Right lobe of liver (tissue), 6 donors: ENCODE results near the gene DCTN3. TPM values are rescaled to one million over a fixed set of nuclear protein-coding genes. Genes with fewer than 3 reads are reported as not detected.

ENCODE experiments used
- ATAC-seq, 4 donors: fragments of 200-7000 bp; cut with Tn5 transposase; one replicate each; pipeline ENCODE4 v1.9.1; 2020; ENCODE audit warnings: mild to moderate bottlenecking in 4 of 4, moderate library complexity in 4 of 4
- DNase-seq, 3 donors: peaks; one replicate each; pipeline ENCODE4 v3.0.0-alpha.2; 2020
- H3K27ac ChIP-seq, 3 donors: fragments of 200-600 bp; one replicate each; pipeline ENCODE4 v1.8.0; 2022
- H3K27me3 ChIP-seq, 2 donors: fragments of 200-600 bp; one replicate each; pipeline ENCODE4 v1.8.0; 2022
- H3K36me3 ChIP-seq, 4 donors: fragments of 200-600 bp; sonication (generic) in 1 of 4; one replicate each; pipeline versions ENCODE4 v1.5.1 to v1.8.0; 2017 to 2022; ENCODE audit warnings: control low read depth in 1 of 4
- H3K4me1 ChIP-seq, 4 donors: fragments of 200-600 bp; sonication (generic) in 1 of 4; one replicate each; pipeline versions ENCODE4 v1.5.1 to v1.8.0; 2017 to 2022; ENCODE audit warnings: control low read depth in 1 of 4
- H3K4me3 ChIP-seq, 3 donors: fragments of 200-600 bp; one replicate each; pipeline ENCODE4 v1.8.0; 2022
- H3K9me3 ChIP-seq, 4 donors: fragments of 200-600 bp; sonication (generic) in 1 of 4; one replicate each; pipeline versions ENCODE4 v1.5.1 to v1.8.0; 2017 to 2022; ENCODE audit warnings: control low read depth in 1 of 4
- CTCF ChIP-seq, 4 donors: fragments of 200-600 bp in 3 of 4; fragments of 450-650 bp in 1 of 4; IDR thresholded peaks; one replicate each; pipeline versions ENCODE4 v1.5.1 to v1.8.0; 2016 to 2022; ENCODE audit warnings: antibody characterized with exemption in 4 of 4, mild to moderate bottlenecking in 2 of 4
- POLR2A ChIP-seq: fragments of 450-650 bp; IDR thresholded peaks from one replicate; pipeline ENCODE4 v1.6.1; 2017; ENCODE audit warnings: antibody characterized with exemption, mild to moderate bottlenecking
- WGBS: methylation state at CpG from one replicate; pipeline ENCODE4 v1.1.6; 2018; ENCODE audit warnings: low coverage, low lambda C conversion rate; ENCODE audit not compliant: insufficient coverage; ENCODE audit errors: missing lambda C conversion rate; 5-methylcytosine and 5-hydroxymethylcytosine counted together
- intact Hi-C, 2 donors: fragments of 100-400 bp; cut with DNase I; formaldehyde crosslinking; loops; one replicate each; pipeline versions ENCODE4 v1.11.2 to v1.14.1; 2022
- long read RNA-seq: library from polyadenylated mRNA; unstranded; transcript quantifications from one replicate; pipeline ENCODE4 v2.0.0, GENCODE V29; 2019
- total RNA-seq, 6 experiments: library from RNA; depleted of rRNA in 2 of 6; stranded (reverse); fragments of >200 nt in 2 of 6; fragmentation: NEBNext Ultra II Directional in 3 of 6; extraction: Animal tissue kit (Norgen Biotek cat#: 25700) in 3 of 6; gene quantifications; one replicate each; pipeline versions ENCODE4 v1.1.0 to v1.2.4, GENCODE V29; 2016 to 2023
- donor health status: DM: no; HTN: yes; CAD: no.
- donor health status: DM: no; HTN: no; CAD: no.
- donor health status: DM: no; HTN: no; CAD: no.
- donor health status: DM: no; HTN: yes; CAD: no.
- donor health status: DM: no; HTN: yes; CAD: no.

DCTN3 gene
- 10 to 100 TPM; 26.4 to 36.8 (median 32.7) TPM for total RNA-seq
- long read RNA-seq, transcript DCTN3-201 (7 exons, 808 nt), result major isoform, 12 of 14 reads
- long read RNA-seq, partial matches to known transcripts, result 0 of 14 reads
- long read RNA-seq, other reads (novel, unspliced or antisense), result 2 of 14 reads

GRCh38 chr9:34620061-34620994, at the start of gene DCTN3:
DCTN3 (minus strand) TSS chr9:34620495; CDS start chr9:34620464, 31 bp downstream.
- intact Hi-C loops, result no loop called here
- peaks cover 0 to 9% (median 3%) of the 10 kb centered on the region in 4 donors for H3K4me1 ChIP-seq
- H3K27ac ChIP-seq, result peak within 1 kb of the TSS in 2 of 3 donors; percentile 30 to 35
- TF ChIP-seq CTCF (IDR thresholded peaks at IDR 0.05) (no peak), POLR2A (peak; percentile 52)
- DNase-seq, result peak; percentile 89 to 95 (median 94)
- H3K36me3 ChIP-seq, result peaks cover 0 to 27% (median 5%) of the 10 kb centered on the region in 4 donors
- no peaks in the 10 kb centered on the region for H3K9me3 ChIP-seq
- peak within 1 kb of the TSS; percentile 86 to 97 (median 87) for H3K4me3 ChIP-seq
- 7% methylated on average over 26 of the region's 43 CpGs for WGBS
- ATAC-seq, result peak; percentile 97 to 100 (median 100)
- H3K27me3 ChIP-seq, result no peaks in the 10 kb centered on the region

- peak; percentile 83 for TF ChIP-seq POLR2A
- no peak for TF ChIP-seq CTCF (IDR thresholded peaks at IDR 0.05)
- H3K27ac ChIP-seq, result peak overlapping the region; percentile 87 to 93 (median 89)
- DNase-seq (peak; percentile 97 to 98 (median 97)), ATAC-seq (peak; percentile 86 to 93 (median 88))
- peak overlapping the region; percentile 71 to 85 (median 72) for H3K4me3 ChIP-seq
- WGBS, result 0% methylated on average over 8 of the region's 55 CpGs
- intact Hi-C loops, result no loop called here
- H3K27me3 ChIP-seq, result no peaks in the 10 kb centered on the region
- peaks cover 0 to 11% (median 5%) of the 10 kb centered on the region in 4 donors for H3K4me1 ChIP-seq
- no peaks in the 10 kb centered on the region for H3K36me3 ChIP-seq
- no peaks in the 10 kb centered on the region for H3K9me3 ChIP-seq
Observed at GRCh38 chr9:34665381-34666250, 45.3 kb upstream of the DCTN3 start.

- 3% methylated on average over 7 of the region's 26 CpGs for WGBS
Observed at GRCh38 chr9:34665067-34665380, 44.7 kb upstream of the DCTN3 start.

More at GRCh38 chr9:34665067-34665380, 44.7 kb upstream of the DCTN3 start:
- DNase-seq (no peak), ATAC-seq (no peak)
- peaks cover 0 to 11% (median 5%) of the 10 kb centered on the region in 4 donors for H3K4me1 ChIP-seq
- H3K36me3 ChIP-seq, result no peaks in the 10 kb centered on the region
- peak overlapping the region; percentile 74 to 93 (median 89) for H3K27ac ChIP-seq
- peak overlapping the region; percentile 71 to 85 (median 72) for H3K4me3 ChIP-seq
- H3K9me3 ChIP-seq, result no peaks in the 10 kb centered on the region
- no peaks in the 10 kb centered on the region for H3K27me3 ChIP-seq
- intact Hi-C loops, result no loop called here
- TF ChIP-seq CTCF (IDR thresholded peaks at IDR 0.05), result no peak
- TF ChIP-seq POLR2A, result no peak
